Right cardiac atrium (tissue), 5 donors: ENCODE results near the gene SART3. TPM values are rescaled to one million over a fixed set of nuclear protein-coding genes. Genes with fewer than 3 reads are reported as not detected.

ENCODE experiments used
- ATAC-seq, 2 donors: fragments of 200-7000 bp; cut with Tn5 transposase; one replicate each; pipeline versions ENCODE4 v1.8.0 to v1.9.1; 2020; ENCODE audit warnings: moderate library complexity in 2 of 2, mild to moderate bottlenecking in 1 of 2
- DNase-seq, 3 donors: peaks; one replicate each; pipeline ENCODE4 v3.0.0-alpha.2; 2020
- H3K27ac ChIP-seq: one replicate; pipeline ENCODE4 v1.5.1; 2013; ENCODE audit warnings: mild to moderate bottlenecking, low read length, control low read depth, moderate library complexity
- H3K27me3 ChIP-seq: one replicate; pipeline ENCODE4 v1.6.1; 2013; ENCODE audit not compliant: control insufficient read depth, insufficient read depth
- H3K4me1 ChIP-seq: one replicate; pipeline ENCODE4 v1.6.1; 2013; ENCODE audit warnings: low read length; ENCODE audit not compliant: control insufficient read depth, insufficient read depth
- H3K4me3 ChIP-seq: one replicate; pipeline ENCODE4 v1.5.1; 2013; ENCODE audit warnings: low read length, control low read depth
- H3K9me3 ChIP-seq: one replicate; pipeline ENCODE4 v1.6.1; 2013; ENCODE audit warnings: low read length; ENCODE audit not compliant: control insufficient read depth
- WGBS: extraction: QIAGEN DNeasy Blood & Tissue Kit; methylation state at CpG from one replicate; pipeline ENCODE4 v1.1.7; 2013; 5-methylcytosine and 5-hydroxymethylcytosine counted together
- intact Hi-C, 4 donors: fragments of 100-400 bp; cut with DNase I; formaldehyde crosslinking; loops; one replicate each; pipeline versions ENCODE4 v1.11.0 to v1.14.0; 2022 to 2023
- polyA plus RNA-seq: library from polyadenylated mRNA; stranded (reverse); fragments of 200-250 nt; gene quantifications from one replicate; pipeline ENCODE4 v1.2.3, GENCODE V29; 2013
- total RNA-seq, 4 donors: library from RNA; stranded (reverse); fragmentation: NEBNext Ultra II Directional; extraction: Animal tissue kit (Norgen Biotek cat#: 25700); gene quantifications; one replicate each; pipeline ENCODE4 v1.2.1, GENCODE V29; 2021
- donor health status: healthy with polysubstance abuse.
- donor health status: DM: no; HTN: yes; CAD: no.
- donor health status: DM: no; HTN: no; CAD: no.
- donor health status: DM: no; HTN: yes; CAD: no; lungs with severe emphysema.
- donor health status: DM: yes; HTN: yes; CAD: no.

SART3 gene
- total and polyA plus RNA-seq, 5 donors, result 14.2 to 27.7 (median 23.9) TPM

- ATAC-seq (no peak), DNase-seq (no peak)
- WGBS, result 82% methylated on average over 12 of the region's 12 CpGs
- H3K27ac ChIP-seq, result no peak overlapping the region
- no peaks in the 10 kb centered on the region for H3K9me3 ChIP-seq
- H3K4me1 ChIP-seq, result peaks cover 4% of the 10 kb centered on the region
- no peaks in the 10 kb centered on the region for H3K27me3 ChIP-seq
- intact Hi-C loops, result no loop called here
- H3K4me3 ChIP-seq, result no peak overlapping the region
Measured at GRCh38 chr12:108517288-108518100, 43.5 kb downstream of the SART3 start.

GRCh38 chr12:108516511-108517275, 44.3 kb downstream of the SART3 start:
- DNase-seq (peak in 1 of 3 donors; percentile 53), ATAC-seq (no peak)
- H3K27ac ChIP-seq, result no peak overlapping the region
- peaks cover 4% of the 10 kb centered on the region for H3K4me1 ChIP-seq
- intact Hi-C loops, result no loop called here
- no peak overlapping the region for H3K4me3 ChIP-seq
- H3K9me3 ChIP-seq, result no peaks in the 10 kb centered on the region
- 85% methylated on average over 23 of the region's 23 CpGs for WGBS
- no peaks in the 10 kb centered on the region for H3K27me3 ChIP-seq

- Histone ChIP-seq H3K27ac (no peak overlapping the region), H3K9me3 (no peaks in the 10 kb centered on the region), H3K4me3 (peak overlapping the region; percentile 69), H3K27me3 (no peaks in the 10 kb centered on the region), H3K4me1 (peaks cover 4% of the 10 kb centered on the region)
- WGBS, result 60% methylated on average over 5 of the region's 5 CpGs
- ATAC-seq, result no peak
- intact Hi-C loops, result no loop called here
- no peak for DNase-seq
Measured at GRCh38 chr12:108515916-108516315, 45.1 kb downstream of the SART3 start.

GRCh38 chr12:108514973-108515814, 45.8 kb downstream of the SART3 start, which contains the start of gene FICD:
FICD (plus strand) TSS chr12:108515277; CDS start chr12:108516973, 1,696 bp downstream.
- ATAC-seq (peak; percentile 96 to 97), DNase-seq (peak; percentile 100)
- H3K27ac ChIP-seq, result peak within 1 kb of the TSS; percentile 4
- H3K4me3 ChIP-seq, result peak within 1 kb of the TSS; percentile 69
- intact Hi-C loops, result no loop called here
- H3K27me3 ChIP-seq, result no peaks in the 10 kb centered on the region
- H3K9me3 ChIP-seq, result no peaks in the 10 kb centered on the region
- H3K4me1 ChIP-seq, result peaks cover 4% of the 10 kb centered on the region
- under 1% methylated on average over 67 of the region's 67 CpGs for WGBS

- intact Hi-C loops, result no loop called here
- Histone ChIP-seq H3K27ac (no peak overlapping the region), H3K4me1 (peaks cover 4% of the 10 kb centered on the region), H3K9me3 (no peaks in the 10 kb centered on the region), H3K4me3 (peak overlapping the region; percentile 20), H3K27me3 (no peaks in the 10 kb centered on the region)
- WGBS, result 26% methylated on average over 19 of the region's 19 CpGs
- no peak for DNase-seq
- peak; percentile 2 to 5 for ATAC-seq
Measured at GRCh38 chr12:108514468-108514972, 46.5 kb downstream of the SART3 start.

- 31% methylated on average over 15 of the region's 15 CpGs for WGBS
- H3K4me1 ChIP-seq, result peaks cover 4% of the 10 kb centered on the region
- DNase-seq (peak; percentile 62 to 85 (median 73)), ATAC-seq (no peak)
- intact Hi-C loops, result no loop called here
- H3K4me3 ChIP-seq, result no peak overlapping the region
- no peak overlapping the region for H3K27ac ChIP-seq
- no peaks in the 10 kb centered on the region for H3K9me3 ChIP-seq
- H3K27me3 ChIP-seq, result no peaks in the 10 kb centered on the region
Measured at GRCh38 chr12:108511633-108512540, 49.1 kb downstream of the SART3 start.

GRCh38 chr12:108510836-108511235, 50.1 kb downstream of the SART3 start:
- 68% methylated on average over 2 of the region's 2 CpGs for WGBS
- ATAC-seq, result no peak
- H3K27me3 ChIP-seq, result no peaks in the 10 kb centered on the region

GRCh38 chr12:108509806-108510205, 51.2 kb downstream of the SART3 start:
- ATAC-seq (no peak), DNase-seq (no peak)
- H3K4me1 ChIP-seq, result no peaks in the 10 kb centered on the region
- 87% methylated on average over 1 of the region's 1 CpG for WGBS
- no peaks in the 10 kb centered on the region for H3K9me3 ChIP-seq
- H3K4me3 ChIP-seq, result no peak overlapping the region
- no peaks in the 10 kb centered on the region for H3K27me3 ChIP-seq
- no peak overlapping the region for H3K27ac ChIP-seq
- intact Hi-C loops, result no loop called here

More at GRCh38 chr12:108510836-108511235, 50.1 kb downstream of the SART3 start:
- Histone ChIP-seq H3K9me3 (no peaks in the 10 kb centered on the region), H3K27ac (no peak overlapping the region), H3K4me3 (no peak overlapping the region), H3K4me1 (peaks cover 1% of the 10 kb centered on the region)
- DNase-seq, result no peak
- intact Hi-C loops, result no loop called here

- DNase-seq (no peak), ATAC-seq (no peak)
- 51% methylated on average over 3 of the region's 3 CpGs for WGBS
- Histone ChIP-seq H3K4me3 (no peak overlapping the region), H3K9me3 (no peaks in the 10 kb centered on the region), H3K27ac (no peak overlapping the region), H3K4me1 (no peaks in the 10 kb centered on the region), H3K27me3 (no peaks in the 10 kb centered on the region)
- intact Hi-C loops, result no loop called here
Measured at GRCh38 chr12:108507971-108508642, 52.9 kb downstream of the SART3 start.
